Panc1 (cell line): Measurements from ENCODE around the gene CORO2A. TPM values are rescaled to one million over a fixed set of nuclear protein-coding genes. Genes with fewer than 3 reads are reported as not detected.
A peak's percentile ranks its signal among the peaks of the same experiment; 100 is the strongest.

Source experiments
- ATAC-seq: fragments of 200-7000 bp; cut with Tn5 transposase; 2 replicates; pipeline ENCODE4 v1.9.1; 2020; ENCODE audit warnings: mild to moderate bottlenecking, moderate library complexity
- BruUV-seq: library from RNA; stranded (reverse); fragments of 400-500 nt; replicated peaks from 2 replicates; lab custom pipeline; 2021; lab: Mats Ljungman, UMichigan
- CTCF ChIA-PET: fragments of 300-600 bp; sonication (Branson Sonifier 250); formaldehyde crosslinking; loops from one replicate; lab custom pipeline; 2022; ENCODE audit warnings: antibody characterized with exemption; lab: Charles Lee
- POLR2A ChIA-PET: fragments of 300-600 bp; sonication (Branson Sonifier 250); formaldehyde crosslinking; loops from one replicate; lab custom pipeline; 2022; ENCODE audit warnings: antibody characterized with exemption; lab: Charles Lee
- DNase-seq: peaks from one replicate; pipeline ENCODE4 v3.0.0-alpha.2; 2010; ENCODE audit warnings: low read depth, low spot score
- H3K27ac ChIP-seq: 2 replicates; pipeline ENCODE4 v1.5.1; 2011; ENCODE audit warnings: mild to moderate bottlenecking, low read length, inconsistent platforms
- H3K27me3 ChIP-seq: fragments of 200-500 bp; sonication (Bioruptor generic); 2 replicates; pipeline ENCODE4 v1.6.0; 2014; ENCODE audit warnings: low read length, inconsistent platforms; ENCODE audit not compliant: control insufficient read depth, insufficient read depth
- H3K36me3 ChIP-seq: fragments of 200-500 bp; sonication (Bioruptor generic); 2 replicates; pipeline ENCODE4 v1.5.1; 2014; ENCODE audit warnings: inconsistent platforms, mild to moderate bottlenecking, low read length, moderate library complexity; ENCODE audit not compliant: control insufficient read depth, insufficient read depth
- H3K4me1 ChIP-seq: 2 replicates; pipeline ENCODE4 v1.5.1; 2011; ENCODE audit warnings: inconsistent platforms, mild to moderate bottlenecking, low read length, moderate library complexity; ENCODE audit not compliant: control insufficient read depth, insufficient read depth
- H3K4me3 ChIP-seq, 2 experiments: 2 replicates each; pipeline ENCODE4 v1.5.1; 2011 to 2012; ENCODE audit warnings: low read depth in 2 of 2, low read length in 2 of 2, mild to moderate bottlenecking in 2 of 2, inconsistent platforms in 1 of 2, moderate library complexity in 1 of 2
- H3K9me3 ChIP-seq: fragments of 200-500 bp; sonication (Bioruptor generic); 2 replicates; pipeline ENCODE4 v1.5.1; 2014; ENCODE audit warnings: low read depth, mild to moderate bottlenecking, inconsistent platforms, low read length, moderate library complexity; ENCODE audit not compliant: control insufficient read depth, insufficient read depth
- CTCF ChIP-seq: fragments of 450-650 bp; IDR thresholded peaks from 2 replicates; pipeline ENCODE4 v1.5.1; 2017; ENCODE audit warnings: mild to moderate bottlenecking
- POLR2AphosphoS5 ChIP-seq: IDR thresholded peaks from 2 replicates; pipeline ENCODE4 v1.6.1; 2012; ENCODE audit warnings: mild to moderate bottlenecking, low read depth, low read length, moderate library complexity
- REST ChIP-seq, 2 experiments: IDR thresholded peaks; 2 replicates each; pipeline ENCODE4 v1.6.1; 2011 to 2012; ENCODE audit warnings: low read depth in 2 of 2, control low read depth in 1 of 2, low read length in 1 of 2, mild to moderate bottlenecking in 1 of 2, moderate library complexity in 1 of 2; ENCODE audit not compliant: insufficient read depth in 1 of 2
- SIN3A ChIP-seq: IDR thresholded peaks from 2 replicates; pipeline ENCODE4 v1.6.1; 2012; ENCODE audit warnings: low read depth, mild to moderate bottlenecking, low read length, moderate library complexity, borderline replicate concordance; ENCODE audit not compliant: insufficient read depth
- TCF7L2 ChIP-seq: IDR thresholded peaks from 2 replicates; pipeline ENCODE4 v1.6.1; 2011; ENCODE audit warnings: mild to moderate bottlenecking, low read depth, low read length, inconsistent platforms
- in situ Hi-C: cut with HindIII; loops from 2 replicates; pipeline ENCODE4 v1.10.0; 2016; ENCODE audit warnings: low sequenced_read_pairs, low pct_unique_long_range_greater_than_20kb
- intact Hi-C: fragments of 100-400 bp; cut with micrococcal nuclease; formaldehyde crosslinking; loops from one replicate; pipeline ENCODE4 v1.10.0; 2022; ENCODE audit not compliant: unreplicated experiment
- total RNA-seq: library from RNA; stranded (reverse); gene quantifications from one replicate; pipeline ENCODE4 v1.2.1, GENCODE V29; 2021; ENCODE audit not compliant: unreplicated experiment

Gene CORO2A
- total RNA-seq, 1 experiment from 2014 or later: 2.0 TPM

- no peaks in the 10 kb centered on the region for H3K9me3 ChIP-seq
- in situ Hi-C loops: no loop called here
- intact Hi-C loops: loop anchor here (10.0 kb wide), 1 partner anchor 79 kb away; the partner anchor contains the start of gene TRIM14
- no peaks in the 10 kb centered on the region for H3K36me3 ChIP-seq
- DNase-seq (no peak), ATAC-seq (no peak)
- POLR2A ChIA-PET: no interaction called here
- peak overlapping the region; percentile 56 to 58 for H3K4me3 ChIP-seq
- CTCF ChIA-PET: no interaction called here
- no peaks in the 10 kb centered on the region for H3K27me3 ChIP-seq
- H3K4me1 ChIP-seq: no peaks in the 10 kb centered on the region; the same call in 1 of the 2 replicates
- no peak overlapping the region for H3K27ac ChIP-seq
- BruUV-seq: no TSS peak
- TF ChIP-seq SIN3A (no peak), REST (IDR thresholded peaks at IDR 0.05; ENCODE audit: insufficient read depth in 1 of 2, low read depth in 2 of 2, low read length in 1 of 2) (no peak), CTCF (no peak), TCF7L2 (no peak), POLR2AphosphoS5 (no peak)
These were observed 1.0 kb upstream of the CORO2A start for GRCh38 chr9:98193336-98193944.

- CTCF ChIA-PET: interaction anchor here (0.7 kb wide), 1 partner anchor 107 kb away, joined by 3 read pairs; no protein-coding TSS in a partner anchor
- no peak for TF ChIP-seq SIN3A
- TF ChIP-seq TCF7L2: no peak
- no peak for TF ChIP-seq POLR2AphosphoS5
- no peak for TF ChIP-seq CTCF
- TF ChIP-seq REST (IDR thresholded peaks at IDR 0.05; ENCODE audit: insufficient read depth in 1 of 2, low read depth in 2 of 2, low read length in 1 of 2): no peak
- no peak for DNase-seq
- H3K4me1 ChIP-seq: no peaks in the 10 kb centered on the region; the same call in 1 of the 2 replicates
- no TSS peak for BruUV-seq
- no peaks in the 10 kb centered on the region for H3K36me3 ChIP-seq
- ATAC-seq: peak; percentile 59
- H3K27ac ChIP-seq: no peak overlapping the region
- in situ Hi-C loops (no loop called here), intact Hi-C loops (loop anchor here (10.0 kb wide), 1 partner anchor 77 kb away; the partner anchor contains the start of gene TRIM14)
- no peaks in the 10 kb centered on the region for H3K27me3 ChIP-seq
- no peaks in the 10 kb centered on the region for H3K9me3 ChIP-seq
- peak overlapping the region; percentile 44 to 58 for H3K4me3 ChIP-seq
- POLR2A ChIA-PET: no interaction called here
These were observed 550 bp downstream of the CORO2A start for GRCh38 chr9:98191671-98192502.
